ENCODE results near the gene LUC7L3. TPM values are rescaled to one million over a fixed set of nuclear protein-coding genes. Genes with fewer than 3 reads are reported as not detected.

The LUC7L3 gene
- total RNA-seq, 4 donors from 2014 or later = 31.6 to 70.2 (median 51.6) TPM

DNA sequence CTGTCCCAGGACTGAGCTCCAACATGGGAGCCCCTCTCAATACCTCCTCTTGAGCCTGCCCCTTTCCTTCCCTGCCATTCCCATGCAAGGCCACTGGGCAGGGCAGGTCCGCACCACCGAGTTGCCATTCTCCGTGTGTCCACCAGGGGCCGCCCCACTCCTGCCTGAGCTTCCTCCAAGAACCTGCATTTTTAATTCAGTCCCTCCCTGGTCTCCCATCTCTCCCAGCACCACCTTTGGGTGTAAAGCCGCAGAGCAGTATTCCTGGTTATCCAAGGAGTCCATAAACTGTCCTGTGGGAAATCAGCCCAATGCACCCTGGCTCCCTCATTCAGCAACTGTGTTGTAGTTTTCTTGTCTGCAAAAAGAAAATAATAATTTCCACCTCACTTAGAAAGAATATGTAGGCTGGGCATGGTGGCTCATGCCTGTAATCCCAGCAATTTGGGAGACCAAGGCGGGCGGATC lies 63.8 kb downstream of the LUC7L3 start:
- no peak for TF ChIP-seq POLR2A (IDR thresholded peaks at IDR 0.05)
- TF ChIP-seq, protein P1, sequence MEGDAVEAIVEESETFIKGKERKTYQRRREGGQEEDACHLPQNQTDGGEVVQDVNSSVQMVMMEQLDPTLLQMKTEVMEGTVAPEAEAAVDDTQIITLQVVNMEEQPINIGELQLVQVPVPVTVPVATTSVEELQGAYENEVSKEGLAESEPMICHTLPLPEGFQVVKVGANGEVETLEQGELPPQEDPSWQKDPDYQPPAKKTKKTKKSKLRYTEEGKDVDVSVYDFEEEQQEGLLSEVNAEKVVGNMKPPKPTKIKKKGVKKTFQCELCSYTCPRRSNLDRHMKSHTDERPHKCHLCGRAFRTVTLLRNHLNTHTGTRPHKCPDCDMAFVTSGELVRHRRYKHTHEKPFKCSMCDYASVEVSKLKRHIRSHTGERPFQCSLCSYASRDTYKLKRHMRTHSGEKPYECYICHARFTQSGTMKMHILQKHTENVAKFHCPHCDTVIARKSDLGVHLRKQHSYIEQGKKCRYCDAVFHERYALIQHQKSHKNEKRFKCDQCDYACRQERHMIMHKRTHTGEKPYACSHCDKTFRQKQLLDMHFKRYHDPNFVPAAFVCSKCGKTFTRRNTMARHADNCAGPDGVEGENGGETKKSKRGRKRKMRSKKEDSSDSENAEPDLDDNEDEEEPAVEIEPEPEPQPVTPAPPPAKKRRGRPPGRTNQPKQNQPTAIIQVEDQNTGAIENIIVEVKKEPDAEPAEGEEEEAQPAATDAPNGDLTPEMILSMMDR (IDR thresholded peaks at IDR 0.05) = peak in 1 of 3 donors; percentile 95
- DNase-seq (ENCODE audit: low spot score in 2 of 2) = peak; percentile 80 to 98
- H3K4me3 ChIP-seq (ENCODE audit: low read depth, poor library complexity, severe bottlenecking) = no peak overlapping the region
- intact Hi-C loops (cut with DNase I; ENCODE audit: low total_unique reads) = loop anchor here (2.0 kb wide), 1 partner anchor 62 kb away; no protein-coding TSS in a partner anchor
- 14 to 18% methylated on average over 7 of the region's 7 CpGs for WGBS, 2 donors

DNA sequence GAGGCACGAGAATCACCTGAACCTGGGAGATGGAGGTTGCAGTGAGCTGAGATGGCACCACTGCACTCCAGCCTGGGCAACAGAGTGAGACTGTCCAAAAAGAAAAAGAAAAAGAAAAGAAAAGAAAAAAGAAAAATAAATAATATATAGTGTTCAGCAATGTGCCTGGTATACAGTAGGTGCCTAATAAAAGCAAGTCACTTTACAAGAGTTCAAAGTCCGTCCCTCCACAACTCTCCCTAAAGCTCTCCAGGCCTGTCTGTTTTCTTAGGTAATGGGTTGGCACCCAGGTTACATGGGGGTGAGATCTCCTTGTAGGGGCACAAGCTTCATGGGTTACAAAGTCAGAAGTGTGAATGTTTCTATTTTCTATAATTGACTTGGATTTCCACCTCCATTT lies 64.5 kb downstream of the LUC7L3 start:
- intact Hi-C loops (cut with DNase I; ENCODE audit: low total_unique reads) = loop anchor here (2.0 kb wide), 1 partner anchor 61 kb away; no protein-coding TSS in a partner anchor
- TF ChIP-seq, protein P1 (IDR thresholded peaks at IDR 0.05) = no peak
- no peak for TF ChIP-seq POLR2A (IDR thresholded peaks at IDR 0.05)
- DNase-seq (ENCODE audit: low spot score in 2 of 2) = no peak
- H3K4me3 ChIP-seq (ENCODE audit: low read depth, poor library complexity, severe bottlenecking) = no peak overlapping the region
- WGBS, 2 donors = 92 to 93% methylated on average over 2 of the region's 2 CpGs

DNA sequence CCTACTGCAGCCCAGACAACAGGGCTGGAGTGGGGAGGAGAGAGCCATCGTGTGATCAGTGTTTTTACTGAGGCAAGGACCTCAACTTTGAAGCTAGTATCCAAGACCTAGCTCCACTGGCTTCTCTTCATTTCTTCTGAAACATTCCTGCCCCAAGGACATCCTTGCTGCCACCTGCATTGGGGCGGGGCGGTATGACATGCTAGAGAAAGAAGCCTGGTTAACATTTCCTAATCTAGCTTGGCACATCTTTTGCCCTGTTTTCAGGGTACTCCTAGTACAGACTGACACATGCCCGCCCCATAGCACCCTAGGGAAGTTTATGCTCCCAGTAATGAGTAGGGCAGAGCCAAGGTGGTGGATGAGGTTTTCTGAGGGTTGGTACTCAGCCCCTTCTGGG lies 65.7 kb downstream of the LUC7L3 start:
- peak in 1 of 2 donors; percentile 67 for DNase-seq (ENCODE audit: low spot score in 2 of 2)
- 38 to 68% methylated on average over 4 of the region's 4 CpGs for WGBS, 2 donors
- TF ChIP-seq, protein P1 (IDR thresholded peaks at IDR 0.05) = no peak
- TF ChIP-seq POLR2A (IDR thresholded peaks at IDR 0.05) = no peak
- H3K4me3 ChIP-seq (ENCODE audit: low read depth, poor library complexity, severe bottlenecking) = no peak overlapping the region
- intact Hi-C loops (cut with DNase I; ENCODE audit: low total_unique reads) = no loop called here

DNA sequence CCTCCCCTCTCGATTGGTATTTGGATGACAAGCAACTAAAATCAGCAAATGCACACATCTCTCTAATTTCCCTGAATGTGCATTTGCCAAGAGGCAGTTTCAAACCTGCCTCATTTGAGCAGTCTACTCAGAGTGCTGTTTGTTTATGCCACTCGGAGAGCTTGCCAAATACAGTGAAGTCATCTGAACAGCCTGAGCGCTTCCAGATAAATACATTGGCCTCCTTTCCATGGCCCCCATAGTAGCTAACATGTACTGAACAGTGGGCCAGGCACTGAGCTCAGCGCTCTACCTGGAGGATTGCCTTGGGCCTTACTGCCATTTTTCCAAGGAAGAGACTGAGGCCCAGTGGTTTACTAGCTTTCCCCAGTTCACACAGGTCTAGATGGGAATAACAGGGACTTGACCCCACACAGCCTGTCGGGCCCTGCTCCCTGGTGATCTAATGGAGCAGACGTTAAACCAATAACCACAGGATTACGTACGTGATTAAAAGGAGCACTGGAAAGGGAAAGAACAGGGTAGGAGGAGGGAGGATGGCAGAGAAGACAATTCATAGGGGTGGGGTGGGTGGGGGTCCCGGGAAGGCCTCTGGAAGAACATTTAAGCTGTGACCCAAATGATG lies 66.7 kb downstream of the LUC7L3 start:
- intact Hi-C loops (cut with DNase I; ENCODE audit: low total_unique reads) = no loop called here
- H3K4me3 ChIP-seq (ENCODE audit: low read depth, poor library complexity, severe bottlenecking) = no peak overlapping the region
- DNase-seq (ENCODE audit: low spot score in 2 of 2) = no peak
- TF ChIP-seq, protein P1 (IDR thresholded peaks at IDR 0.05) = no peak
- TF ChIP-seq POLR2A (IDR thresholded peaks at IDR 0.05) = no peak
- WGBS, 2 donors = 29 to 43% methylated on average over 9 of the region's 9 CpGs

DNA sequence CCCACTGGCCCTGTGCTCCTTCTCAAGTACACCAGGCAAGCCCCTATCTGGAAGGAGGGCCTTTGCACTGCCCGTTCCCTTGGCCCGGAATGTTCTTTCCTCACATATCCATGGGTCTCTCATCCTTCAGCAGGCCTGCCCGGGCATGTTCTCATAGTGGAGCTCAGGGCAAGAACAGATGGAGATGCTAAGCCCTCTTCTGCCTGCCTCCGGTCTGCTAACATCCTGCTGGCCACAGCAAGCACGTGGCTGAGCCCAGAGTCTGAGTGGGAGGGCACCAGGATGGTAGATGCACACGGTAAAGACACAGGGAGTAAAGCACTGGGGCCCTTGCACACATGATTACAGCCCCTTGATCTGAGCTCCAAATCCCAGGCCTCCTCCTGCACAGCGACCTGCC lies 67.7 kb downstream of the LUC7L3 start:
- intact Hi-C loops (cut with DNase I; ENCODE audit: low total_unique reads) = no loop called here
- WGBS, 2 donors = 49 to 65% methylated on average over 7 of the region's 7 CpGs
- no peak for DNase-seq (ENCODE audit: low spot score in 2 of 2)
- no peak for TF ChIP-seq POLR2A (IDR thresholded peaks at IDR 0.05)
- TF ChIP-seq, protein P1 (IDR thresholded peaks at IDR 0.05) = no peak
- no peak overlapping the region for H3K4me3 ChIP-seq (ENCODE audit: low read depth, poor library complexity, severe bottlenecking)

DNA sequence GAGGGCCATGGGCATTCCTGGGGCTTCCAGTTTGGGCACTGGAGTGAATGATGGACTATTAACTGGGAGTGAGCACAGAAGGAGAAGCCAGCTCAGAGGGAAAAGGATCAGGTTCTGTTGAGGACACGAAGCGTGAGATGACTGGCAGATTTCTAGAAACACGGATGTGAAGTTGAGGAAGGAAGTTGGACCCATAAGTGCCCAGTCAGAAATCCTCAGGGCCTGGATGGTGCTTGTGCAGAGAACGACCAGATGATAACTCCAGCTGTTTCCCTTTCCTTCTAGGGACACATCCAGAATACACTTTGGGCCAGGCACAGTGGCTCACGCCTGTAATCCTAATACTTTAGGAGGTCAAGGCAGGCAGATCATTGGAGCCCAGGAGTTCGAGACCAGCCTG lies 71.2 kb downstream of the LUC7L3 start:
- WGBS, 2 donors = 73 to 75% methylated on average over 6 of the region's 6 CpGs
- H3K4me3 ChIP-seq (ENCODE audit: low read depth, poor library complexity, severe bottlenecking) = no peak overlapping the region
- intact Hi-C loops (cut with DNase I; ENCODE audit: low total_unique reads) = no loop called here
- DNase-seq (ENCODE audit: low spot score in 2 of 2) = no peak
- TF ChIP-seq, protein P1 (IDR thresholded peaks at IDR 0.05) = no peak
- no peak for TF ChIP-seq POLR2A (IDR thresholded peaks at IDR 0.05)

Measured in lower leg skin (tissue), 4 donors.